MM.1S (cell line): ENCODE results near the gene TSEN2.

Experiments
- EZH2 ChIP-seq: fragments of 300-600 bp; sonication (generic); optimal IDR thresholded peaks from 2 replicates; pipeline ENCODE3; 2017; ENCODE audit warnings: low read depth, mild to moderate bottlenecking, antibody characterized with exemption, low read length, mixed read lengths
- EZH2phosphoT487 ChIP-seq: fragments of 300-600 bp; sonication (generic); IDR thresholded peaks from 2 replicates; pipeline ENCODE4 v1.6.1; 2018; ENCODE audit warnings: antibody characterized with exemption, low read length
- TF ChIP-seq, protein P1 (sequence below): fragments of 300-600 bp; sonication (generic); IDR thresholded peaks from 2 replicates; pipeline ENCODE4 v1.5.1; 2016; ENCODE audit warnings: antibody characterized with exemption, low read length, mixed read lengths

GRCh38 chr3:12536423-12536822 is 52.1 kb downstream of the TSEN2 start:
- TF ChIP-seq, protein P1, sequence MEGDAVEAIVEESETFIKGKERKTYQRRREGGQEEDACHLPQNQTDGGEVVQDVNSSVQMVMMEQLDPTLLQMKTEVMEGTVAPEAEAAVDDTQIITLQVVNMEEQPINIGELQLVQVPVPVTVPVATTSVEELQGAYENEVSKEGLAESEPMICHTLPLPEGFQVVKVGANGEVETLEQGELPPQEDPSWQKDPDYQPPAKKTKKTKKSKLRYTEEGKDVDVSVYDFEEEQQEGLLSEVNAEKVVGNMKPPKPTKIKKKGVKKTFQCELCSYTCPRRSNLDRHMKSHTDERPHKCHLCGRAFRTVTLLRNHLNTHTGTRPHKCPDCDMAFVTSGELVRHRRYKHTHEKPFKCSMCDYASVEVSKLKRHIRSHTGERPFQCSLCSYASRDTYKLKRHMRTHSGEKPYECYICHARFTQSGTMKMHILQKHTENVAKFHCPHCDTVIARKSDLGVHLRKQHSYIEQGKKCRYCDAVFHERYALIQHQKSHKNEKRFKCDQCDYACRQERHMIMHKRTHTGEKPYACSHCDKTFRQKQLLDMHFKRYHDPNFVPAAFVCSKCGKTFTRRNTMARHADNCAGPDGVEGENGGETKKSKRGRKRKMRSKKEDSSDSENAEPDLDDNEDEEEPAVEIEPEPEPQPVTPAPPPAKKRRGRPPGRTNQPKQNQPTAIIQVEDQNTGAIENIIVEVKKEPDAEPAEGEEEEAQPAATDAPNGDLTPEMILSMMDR: no peak
- TF ChIP-seq EZH2phosphoT487 (no peak), EZH2 (no peak)
